MCF 10A (cell line): ENCODE data around the gene ASXL3. TPM values are rescaled to one million over a fixed set of nuclear protein-coding genes. Genes with fewer than 3 reads are reported as not detected.

Experiments
- BruUV-seq: library from RNA; stranded (reverse); fragments of 400-500 nt; replicated peaks from 2 replicates; lab custom pipeline; 2021; lab: Mats Ljungman, UMichigan
- CTCF ChIA-PET: fragments of 300-600 bp; sonication (Branson Sonifier 250); formaldehyde crosslinking; extraction: SDS; loops from one replicate; lab custom pipeline; 2021; ENCODE audit warnings: antibody characterized with exemption, inconsistent platforms; lab: Yijun Ruan, JAX
- POLR2A ChIA-PET: fragments of 300-600, 350-650 bp; sonication (Branson Sonifier 250); formaldehyde crosslinking; extraction: SDS; loops from one replicate; lab custom pipeline; 2020; ENCODE audit warnings: antibody characterized with exemption, inconsistent platforms; lab: Yijun Ruan, JAX
- DNase-seq: peaks from one replicate; pipeline ENCODE4 v3.0.0-alpha.2; 2018; ENCODE audit not compliant: unreplicated experiment
- H3K27ac Mint-ChIP-seq: one replicate; pipeline ENCODE4 v1.8.0; 2022; ENCODE audit warnings: mild to moderate bottlenecking, low read depth, mixed read lengths; ENCODE audit not compliant: unreplicated experiment
- H3K27me3 Mint-ChIP-seq: one replicate; pipeline ENCODE4 v1.8.0; 2022; ENCODE audit warnings: mixed read lengths; ENCODE audit not compliant: insufficient read depth, unreplicated experiment
- H3K36me3 Mint-ChIP-seq: one replicate; pipeline ENCODE4 v1.8.0; 2022; ENCODE audit warnings: mild to moderate bottlenecking, moderate library complexity, mixed read lengths; ENCODE audit not compliant: insufficient read depth, unreplicated experiment
- H3K4me1 Mint-ChIP-seq: one replicate; pipeline ENCODE4 v1.8.0; 2022; ENCODE audit warnings: mixed read lengths; ENCODE audit not compliant: insufficient read depth, unreplicated experiment
- H3K4me3 Mint-ChIP-seq: one replicate; pipeline ENCODE4 v1.8.0; 2022; ENCODE audit warnings: mild to moderate bottlenecking, moderate library complexity, mixed read lengths; ENCODE audit not compliant: unreplicated experiment
- H3K9me3 Mint-ChIP-seq: one replicate; pipeline ENCODE4 v1.8.0; 2022; ENCODE audit warnings: mixed read lengths; ENCODE audit not compliant: unreplicated experiment
- intact Hi-C: fragments of 100-400 bp; cut with micrococcal nuclease; formaldehyde crosslinking; loops from 2 replicates; pipeline ENCODE4 v1.14.1; 2022
- total RNA-seq: library from RNA; stranded (reverse); gene quantifications from 2 replicates; pipeline ENCODE4 v1.2.3, GENCODE V29; 2022
- TF ChIP-seq, protein P1 (sequence below): fragments of 200-600 bp; IDR thresholded peaks from one replicate; pipeline ENCODE4 v1.8.0; 2022; ENCODE audit warnings: antibody characterized with exemption, mild to moderate bottlenecking; ENCODE audit not compliant: unreplicated experiment

The ASXL3 gene
- total RNA-seq, 1 experiment from 2014 or later = not detected

DNA sequence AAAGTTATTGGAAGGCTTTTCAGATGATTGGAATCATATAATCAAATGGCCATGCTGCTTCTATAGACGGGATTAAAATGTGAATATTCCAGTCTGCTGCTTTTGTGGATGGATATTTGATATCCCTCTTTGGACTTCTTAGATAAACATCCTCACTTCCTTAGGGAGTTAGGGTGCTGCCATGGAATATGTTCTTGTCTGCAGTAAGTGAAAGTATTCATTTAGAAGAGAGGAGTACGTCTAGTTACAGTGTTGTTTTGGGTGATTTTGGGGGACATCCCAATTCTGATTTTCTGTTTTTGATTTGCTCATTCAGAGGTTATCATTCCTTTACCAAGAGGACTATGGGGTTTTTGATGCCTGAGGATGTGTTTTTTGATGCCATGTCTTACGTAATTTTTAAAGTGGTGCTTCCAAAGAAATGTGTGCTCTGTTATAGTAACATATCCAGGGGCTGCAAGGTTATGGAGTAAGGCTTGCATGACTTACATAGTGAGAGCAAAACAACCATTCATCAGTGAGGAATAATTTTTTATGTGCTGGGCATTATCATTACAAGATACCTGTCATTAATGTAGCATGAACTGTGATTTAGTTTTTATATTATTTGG lies 33.6 kb downstream of the ASXL3 start:
- no TSS peak for BruUV-seq
- ChIA-PET CTCF (no interaction called here), POLR2A (no interaction called here)
- H3K4me1 Mint-ChIP-seq = no peaks in the 10 kb centered on the region
- H3K4me3 Mint-ChIP-seq = no peak overlapping the region
- no peak overlapping the region for H3K27ac Mint-ChIP-seq
- intact Hi-C loops = no loop called here
- peaks cover 53% of the 10 kb centered on the region for H3K27me3 Mint-ChIP-seq
- no peaks in the 10 kb centered on the region for H3K9me3 Mint-ChIP-seq
- no peak for DNase-seq
- H3K36me3 Mint-ChIP-seq = no peaks in the 10 kb centered on the region
- TF ChIP-seq, protein P1, sequence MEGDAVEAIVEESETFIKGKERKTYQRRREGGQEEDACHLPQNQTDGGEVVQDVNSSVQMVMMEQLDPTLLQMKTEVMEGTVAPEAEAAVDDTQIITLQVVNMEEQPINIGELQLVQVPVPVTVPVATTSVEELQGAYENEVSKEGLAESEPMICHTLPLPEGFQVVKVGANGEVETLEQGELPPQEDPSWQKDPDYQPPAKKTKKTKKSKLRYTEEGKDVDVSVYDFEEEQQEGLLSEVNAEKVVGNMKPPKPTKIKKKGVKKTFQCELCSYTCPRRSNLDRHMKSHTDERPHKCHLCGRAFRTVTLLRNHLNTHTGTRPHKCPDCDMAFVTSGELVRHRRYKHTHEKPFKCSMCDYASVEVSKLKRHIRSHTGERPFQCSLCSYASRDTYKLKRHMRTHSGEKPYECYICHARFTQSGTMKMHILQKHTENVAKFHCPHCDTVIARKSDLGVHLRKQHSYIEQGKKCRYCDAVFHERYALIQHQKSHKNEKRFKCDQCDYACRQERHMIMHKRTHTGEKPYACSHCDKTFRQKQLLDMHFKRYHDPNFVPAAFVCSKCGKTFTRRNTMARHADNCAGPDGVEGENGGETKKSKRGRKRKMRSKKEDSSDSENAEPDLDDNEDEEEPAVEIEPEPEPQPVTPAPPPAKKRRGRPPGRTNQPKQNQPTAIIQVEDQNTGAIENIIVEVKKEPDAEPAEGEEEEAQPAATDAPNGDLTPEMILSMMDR = no peak

DNA sequence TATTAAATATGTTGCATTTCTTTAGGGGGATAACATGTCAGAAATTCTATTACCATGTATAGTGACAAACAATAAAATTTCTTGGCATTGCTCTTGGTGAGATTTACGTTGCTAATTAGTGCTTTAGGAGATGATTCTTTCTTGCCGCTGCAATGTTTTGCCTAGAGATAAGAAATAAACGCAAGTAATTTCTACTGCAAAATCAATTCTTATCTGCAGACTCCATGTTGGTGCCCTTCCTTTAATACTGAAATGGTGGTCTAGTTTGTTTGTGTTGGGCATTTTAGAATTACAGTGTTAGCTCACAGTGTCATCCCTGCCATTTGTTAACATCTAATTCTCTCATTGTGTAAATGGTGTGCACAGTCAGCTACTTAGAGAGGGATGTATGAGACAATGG lies 34.6 kb downstream of the ASXL3 start:
- Mint-ChIP-seq H3K9me3 (no peaks in the 10 kb centered on the region), H3K27me3 (peaks cover 47% of the 10 kb centered on the region), H3K36me3 (no peaks in the 10 kb centered on the region), H3K27ac (no peak overlapping the region), H3K4me3 (no peak overlapping the region), H3K4me1 (no peaks in the 10 kb centered on the region)
- CTCF ChIA-PET = no interaction called here
- BruUV-seq = no TSS peak
- TF ChIP-seq, protein P1 = no peak
- POLR2A ChIA-PET = no interaction called here
- intact Hi-C loops = no loop called here
- no peak for DNase-seq

DNA sequence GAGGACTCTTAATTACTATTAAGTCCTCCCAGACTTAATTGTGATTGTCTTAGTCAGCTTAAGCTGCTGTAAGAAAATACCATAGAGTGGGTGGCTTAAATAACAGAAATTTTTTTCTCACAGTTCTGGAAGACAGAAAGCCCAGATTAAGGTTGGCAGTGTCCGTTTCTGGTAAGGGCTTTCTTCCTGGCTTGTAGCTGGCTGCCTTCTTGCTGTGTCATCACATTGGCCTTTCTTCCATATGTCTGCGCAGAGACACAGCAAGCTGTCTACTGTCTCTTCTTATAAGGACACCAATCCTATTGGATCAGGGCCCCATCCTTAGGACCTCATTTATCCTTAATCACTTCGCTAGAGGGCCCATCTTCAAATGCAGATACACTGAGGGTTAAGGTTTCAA lies 38.5 kb downstream of the ASXL3 start:
- no peak for DNase-seq
- no peaks in the 10 kb centered on the region for H3K4me1 Mint-ChIP-seq
- H3K9me3 Mint-ChIP-seq = no peaks in the 10 kb centered on the region
- no peak overlapping the region for H3K27ac Mint-ChIP-seq
- BruUV-seq = no TSS peak
- H3K4me3 Mint-ChIP-seq = no peak overlapping the region
- H3K36me3 Mint-ChIP-seq = no peaks in the 10 kb centered on the region
- ChIA-PET POLR2A (no interaction called here), CTCF (no interaction called here)
- intact Hi-C loops = no loop called here
- TF ChIP-seq, protein P1 = no peak
- H3K27me3 Mint-ChIP-seq = peaks cover 33% of the 10 kb centered on the region

DNA sequence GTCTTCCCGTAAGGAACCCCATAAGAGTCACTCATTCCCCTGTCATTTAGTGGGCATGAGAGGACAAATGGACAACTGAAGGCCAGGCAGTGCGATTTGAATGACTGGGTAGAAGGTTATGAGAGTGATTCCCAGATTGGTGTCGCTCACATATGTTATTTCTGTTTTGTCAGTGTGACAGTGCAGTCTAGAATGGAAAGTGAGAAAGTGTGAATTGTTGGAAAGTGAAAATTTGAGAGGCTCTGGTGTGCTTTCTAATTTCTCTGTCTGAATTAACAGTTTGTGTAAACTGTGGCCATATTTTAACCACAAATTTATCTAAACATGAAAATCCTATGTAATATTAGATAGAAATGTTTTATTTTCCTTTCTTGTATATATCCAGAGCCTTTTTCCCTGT lies 49.1 kb downstream of the ASXL3 start:
- no peaks in the 10 kb centered on the region for H3K36me3 Mint-ChIP-seq
- BruUV-seq = no TSS peak
- no peaks in the 10 kb centered on the region for H3K9me3 Mint-ChIP-seq
- no peaks in the 10 kb centered on the region for H3K4me1 Mint-ChIP-seq
- intact Hi-C loops = no loop called here
- no peak overlapping the region for H3K27ac Mint-ChIP-seq
- CTCF ChIA-PET = no interaction called here
- POLR2A ChIA-PET = no interaction called here
- TF ChIP-seq, protein P1 = no peak
- no peak for DNase-seq
- H3K4me3 Mint-ChIP-seq = no peak overlapping the region
- H3K27me3 Mint-ChIP-seq = peaks cover 58% of the 10 kb centered on the region
